Esophagus squamous epithelium (tissue), 4 donors: ENCODE data around the gene BOK.

Experiments used
- CTCF ChIP-seq, 6 experiments: fragments of 450-650 bp in 4 of 6; fragments of 200-600 bp in 2 of 6; sonication (generic) in 2 of 6; IDR thresholded peaks; one replicate each; pipeline ENCODE4 v1.5.1; 2016 to 2019; ENCODE audit warnings: antibody characterized with exemption in 6 of 6, mild to moderate bottlenecking in 4 of 6, moderate library complexity in 4 of 6
- POLR2A ChIP-seq, 4 donors: fragments of 450-650 bp; IDR thresholded peaks; one replicate each; pipeline ENCODE4 v1.6.1; 2017; ENCODE audit warnings: antibody characterized with exemption in 4 of 4, mild to moderate bottlenecking in 4 of 4, moderate library complexity in 3 of 4

GRCh38 chr2:241534293-241534692 lies 24.3 kb upstream of the BOK start:
- TF ChIP-seq POLR2A (IDR thresholded peaks at IDR 0.05): no peak
- no peak for TF ChIP-seq CTCF (IDR thresholded peaks at IDR 0.05)
